AG09309 (cell line): ENCODE data around the gene IFITM2.
"Not testable (repeated sequence)": the region's sequence is repeated elsewhere in the genome, so short reads cannot be mapped to it uniquely, and the experiment has no call there.

Source experiments
- DNase-seq: peaks from one replicate; pipeline ENCODE4 v3.0.0-alpha.2; 2010; ENCODE audit warnings: low read depth
- H3K4me3 ChIP-seq: 2 replicates; pipeline ENCODE4 v1.5.1; 2011; ENCODE audit warnings: mild to moderate bottlenecking, low read depth, low read length, moderate library complexity; ENCODE audit not compliant: control insufficient read depth
- CTCF ChIP-seq: IDR thresholded peaks from 2 replicates; pipeline ENCODE4 v1.5.1; 2011; ENCODE audit warnings: mild to moderate bottlenecking, low read depth, low read length, inconsistent platforms; ENCODE audit not compliant: insufficient read depth, control insufficient read depth; ENCODE audit errors: missing control alignments

Gene IFITM2

GRCh38 chr11:306645-307371, 808 bp upstream of the IFITM2 start:
- H3K4me3 ChIP-seq = no peak overlapping the region
- no peak for DNase-seq
- TF ChIP-seq CTCF = no peak

- H3K4me3 ChIP-seq = peak overlapping the region; percentile 63
- DNase-seq = not testable (repeated sequence)
Measured at GRCh38 chr11:308740-309665, 1.4 kb downstream of the IFITM2 start.

- H3K4me3 ChIP-seq = peak overlapping the region; percentile 63
- not testable (repeated sequence) for DNase-seq
Measured at GRCh38 chr11:309979-310572, 2.5 kb downstream of the IFITM2 start.

- peak overlapping the region; percentile 9; the same call in 1 of the 2 replicates for H3K4me3 ChIP-seq
- DNase-seq = not testable (repeated sequence)
Measured at GRCh38 chr11:311013-311748, 3.6 kb downstream of the IFITM2 start.

GRCh38 chr11:312092-312816, 4.6 kb downstream of the IFITM2 start:
- peak overlapping the region; percentile 8 for H3K4me3 ChIP-seq
- DNase-seq = no peak
- no peak for TF ChIP-seq CTCF

GRCh38 chr11:313304-313786, 5.7 kb downstream of the IFITM2 start:
- no peak overlapping the region for H3K4me3 ChIP-seq
- DNase-seq = no peak
- no peak for TF ChIP-seq CTCF

- TF ChIP-seq CTCF = no peak
- H3K4me3 ChIP-seq = peak within 1 kb of the TSS; percentile 70
- peak; percentile 76 for DNase-seq
Measured at GRCh38 chr11:313787-314553, 6.4 kb downstream of the IFITM2 start, which contains the start of gene IFITM1. Gene IFITM1, plus strand, starts transcription at chr11:314040. Its CDS starts 131 bp downstream, at chr11:314171.

GRCh38 chr11:314554-314875, 6.9 kb downstream of the IFITM2 start:
- DNase-seq = not testable (repeated sequence)
- peak overlapping the region; percentile 70 for H3K4me3 ChIP-seq
